Endothelial cell of umbilical vein (primary cell): ENCODE measurements around the gene U2AF2. TPM values are rescaled to one million over a fixed set of nuclear protein-coding genes. Genes with fewer than 3 reads are reported as not detected.
A peak's percentile ranks its signal among the peaks of the same experiment; 100 is the strongest.

Source experiments
- BruUV-seq: library from RNA; stranded (reverse); fragments of 400-500 nt; replicated peaks from 2 replicates; lab custom pipeline; 2021; lab: Mats Ljungman, UMichigan
- CTCF ChIA-PET: fragments of 300-600, 350-600 bp; sonication (Branson Sonifier 250); formaldehyde crosslinking; loops from one replicate; lab custom pipeline; 2021; ENCODE audit warnings: antibody characterized with exemption, inconsistent platforms; lab: Charles Lee
- POLR2A ChIA-PET: fragments of 300-600, 350-600 bp; sonication (Branson Sonifier 250); formaldehyde crosslinking; loops from one replicate; lab custom pipeline; 2021; ENCODE audit warnings: antibody characterized with exemption, inconsistent platforms; lab: Charles Lee
- DNase-seq: peaks from one replicate; pipeline ENCODE4 v3.0.0-alpha.2; 2011; ENCODE audit warnings: low read depth, low spot score
- FAIRE-seq: peaks from 2 replicates; lab custom pipeline; 2011; peaks lifted over from hg19 to GRCh38; lab: Jason Lieb, UNC
- H2AFZ ChIP-seq: 2 replicates; pipeline ENCODE4 v1.6.0; 2012; ENCODE audit warnings: low read depth, low read length, control low read depth, inconsistent platforms
- H3K27ac ChIP-seq: 2 replicates; pipeline ENCODE4 v1.5.1; 2011; ENCODE audit warnings: low read depth, mild to moderate bottlenecking, control low read depth, low read length, moderate library complexity; ENCODE audit not compliant: insufficient read depth
- H3K27me3 ChIP-seq, 2 experiments: 2 replicates each; pipeline versions ENCODE4 v1.6.0 to v1.6.1; 2011; ENCODE audit warnings: low read length in 2 of 2, mixed read lengths in 1 of 2; ENCODE audit not compliant: control insufficient read depth in 2 of 2, insufficient read depth in 2 of 2
- H3K36me3 ChIP-seq, 2 experiments: 2 replicates in 1 of 2; 3 replicates in 1 of 2; pipeline ENCODE4 v1.5.1; 2011; ENCODE audit warnings: low read length in 2 of 2, mild to moderate bottlenecking in 1 of 2, moderate library complexity in 1 of 2; ENCODE audit not compliant: control insufficient read depth in 2 of 2, insufficient read depth in 2 of 2; ENCODE audit errors: extremely low read depth in 1 of 2
- H3K4me1 ChIP-seq: 3 replicates; pipeline ENCODE4 v1.5.1; 2011; ENCODE audit warnings: mild to moderate bottlenecking, low read length; ENCODE audit not compliant: control insufficient read depth, insufficient read depth; ENCODE audit errors: extremely low read depth
- H3K4me2 ChIP-seq: 2 replicates; pipeline ENCODE4 v1.6.1; 2011; ENCODE audit warnings: low read length, control low read depth, mixed read lengths; ENCODE audit not compliant: insufficient read depth
- H3K4me3 ChIP-seq, 3 experiments: fragments of 200-600 bp in 1 of 3; sonication (generic), shearing (Covaris generic) in 1 of 3; replicated peaks in 1 of 3; 2 replicates each; pipeline ENCODE4 v1.5.1; 2011 to 2016; ENCODE audit warnings: control low read depth in 3 of 3, low read length in 3 of 3, mild to moderate bottlenecking in 2 of 3, inconsistent platforms in 1 of 3, low read depth in 1 of 3, moderate library complexity in 1 of 3; ENCODE audit not compliant: insufficient read depth in 1 of 3
- H3K79me2 ChIP-seq: 2 replicates; pipeline ENCODE4 v1.6.0; 2012; ENCODE audit warnings: low read length, inconsistent platforms; ENCODE audit not compliant: control insufficient read depth, insufficient read depth
- H3K9ac ChIP-seq: replicated peaks from 2 replicates; pipeline ENCODE3; 2011; ENCODE audit warnings: low read length, control low read depth; ENCODE audit not compliant: insufficient read depth; ENCODE audit errors: extremely low read depth
- H3K9me1 ChIP-seq: replicated peaks from 3 replicates; pipeline ENCODE4 v1.6.0; 2011; ENCODE audit warnings: mild to moderate bottlenecking, low read length; ENCODE audit not compliant: control insufficient read depth, insufficient read depth; ENCODE audit errors: extremely low read depth
- H3K9me3 ChIP-seq: replicated peaks from 2 replicates; pipeline ENCODE4 v1.5.1; 2012; ENCODE audit warnings: low read length, inconsistent platforms; ENCODE audit not compliant: control insufficient read depth, insufficient read depth
- H4K20me1 ChIP-seq: replicated peaks from 2 replicates; pipeline ENCODE3; 2011; ENCODE audit warnings: mild to moderate bottlenecking, low read length; ENCODE audit not compliant: control insufficient read depth, insufficient read depth; ENCODE audit errors: extremely low read depth
- CTCF ChIP-seq, 2 donors: IDR thresholded peaks; 1 replicate in 1 of 2; 2 replicates in 1 of 2; pipeline ENCODE4 v1.5.1; 2011; ENCODE audit warnings: low read length in 2 of 2, mild to moderate bottlenecking in 2 of 2, moderate library complexity in 2 of 2, control low read depth in 1 of 2, inconsistent platforms in 1 of 2, low read depth in 1 of 2; ENCODE audit not compliant: insufficient read depth in 1 of 2; ENCODE audit errors: extremely low read depth in 1 of 2
- EZH2 ChIP-seq: IDR thresholded peaks from 2 replicates; pipeline ENCODE4 v1.6.1; 2012; ENCODE audit warnings: borderline replicate concordance, low read depth, mild to moderate bottlenecking, moderate library complexity, low read length, inconsistent platforms; ENCODE audit not compliant: severe bottlenecking
- FOS ChIP-seq: IDR thresholded peaks from 2 replicates; pipeline ENCODE4 v1.6.1; 2011; ENCODE audit warnings: mild to moderate bottlenecking, low read length, moderate library complexity, borderline replicate concordance; ENCODE audit not compliant: insufficient read depth
- GATA2 ChIP-seq: IDR thresholded peaks from 2 replicates; pipeline ENCODE4 v1.7.0; 2011; ENCODE audit warnings: low read depth, mild to moderate bottlenecking, moderate library complexity, mixed read lengths, low read length; ENCODE audit not compliant: insufficient read length, insufficient read depth
- JUN ChIP-seq: IDR thresholded peaks from 2 replicates; pipeline ENCODE4 v1.6.1; 2011; ENCODE audit warnings: borderline replicate concordance, low read depth; ENCODE audit not compliant: insufficient read length, insufficient read depth
- MAX ChIP-seq: IDR thresholded peaks from 2 replicates; pipeline ENCODE4 v1.6.1; 2011; ENCODE audit not compliant: insufficient read depth, insufficient read length
- MYC ChIP-seq: IDR thresholded peaks from one replicate; pipeline ENCODE4 v1.6.1; 2011; ENCODE audit warnings: mild to moderate bottlenecking, low read depth, low read length
- POLR2A ChIP-seq: IDR thresholded peaks from 2 replicates; pipeline ENCODE4 v1.6.1; 2012; ENCODE audit warnings: low read depth, mild to moderate bottlenecking, control low read depth, low read length
- POLR2AphosphoS5 ChIP-seq: IDR thresholded peaks from 2 replicates; pipeline ENCODE4 v1.6.1; 2012; ENCODE audit warnings: low read depth, mild to moderate bottlenecking, control low read depth, low read length, moderate library complexity; ENCODE audit not compliant: insufficient read depth
- dilution Hi-C: fragments of 300-500 bp; cut with MboI; formaldehyde crosslinking; loops from one replicate; pipeline ENCODE4 v1.15.0; 2019; ENCODE audit warnings: low sequenced_read_pairs; ENCODE audit not compliant: extremely low pct_ligation_motif_present
- intact Hi-C: fragments of 100-400 bp; cut with micrococcal nuclease; formaldehyde crosslinking; loops from one replicate; pipeline ENCODE4 v1.10.0; 2022
- polyA plus RNA-seq, 4 experiments: library from polyadenylated mRNA; depleted of rRNA in 3 of 4; stranded (reverse) in 3 of 4; unstranded in 1 of 4; fragments of >200 nt; gene quantifications; 2 replicates each; pipeline versions ENCODE4 v1.2.1 to v1.2.3, GENCODE V29; 2011 to 2012; ENCODE audit warnings: missing spikeins in 1 of 4
- total RNA-seq: library from RNA; stranded (reverse); gene quantifications from 2 replicates; pipeline ENCODE4 v1.2.3, GENCODE V29; 2021

U2AF2 gene
- total and polyA plus RNA-seq, 2 donors (not counting 3 experiments of a cell fraction or from before 2014, with no cell fraction given): 183 to 259 TPM

GRCh38 chr19:55635856-55636440, 18.9 kb upstream of the U2AF2 start:
- Histone ChIP-seq H3K4me3 (peak overlapping the region in 2 of 3 experiments; percentile 64 to 91), H3K27me3 (no peaks in the 10 kb centered on the region), H3K4me2 (peak overlapping the region; percentile 96), H3K79me2 (peaks cover 22% of the 10 kb centered on the region), H3K36me3 (no peaks in the 10 kb centered on the region), H3K9me1 (no peaks in the 10 kb centered on the region), H3K4me1 (peaks cover 18% of the 10 kb centered on the region), H2AFZ (no peak overlapping the region), H3K27ac (peak overlapping the region; percentile 93), H4K20me1 (no peaks in the 10 kb centered on the region), H3K9me3 (no peaks in the 10 kb centered on the region), H3K9ac (peak overlapping the region; percentile 99)
- DNase-seq (no peak), FAIRE-seq (no peak)
- CTCF ChIA-PET: interaction anchor here (1.4 to 1.7 kb wide), 2 partner anchors 12 to 168 kb away, joined by 3 to 4 read pairs; partner anchors contain the start of gene CCDC106
- dilution Hi-C loops (no loop called here), intact Hi-C loops (loop anchor here (1.0 kb wide), 2 partner anchors 7 to 36 kb away; partner anchors contain the start of genes ZNF524 and ZNF581)
- BruUV-seq: no TSS peak
- TF ChIP-seq MYC: no peak
- no peak for TF ChIP-seq POLR2AphosphoS5
- TF ChIP-seq JUN: no peak
- no peak for TF ChIP-seq MAX
- TF ChIP-seq FOS: no peak
- no peak for TF ChIP-seq GATA2
- TF ChIP-seq CTCF (IDR thresholded peaks at IDR 0.05; ENCODE audit: extremely low read depth in 1 of 2, insufficient read depth in 1 of 2, low read depth in 1 of 2, low read length in 2 of 2): no peak
- TF ChIP-seq POLR2A: no peak
- no peak for TF ChIP-seq EZH2
- POLR2A ChIA-PET: no interaction called here
